H4 (cell line): Measurements from ENCODE around the gene RANBP17. TPM values are rescaled to one million over a fixed set of nuclear protein-coding genes. Genes with fewer than 3 reads are reported as not detected.

Source experiments
- DNase-seq: peaks from one replicate; pipeline ENCODE4 v3.0.0-alpha.2; 2015; ENCODE audit warnings: low spot score
- total RNA-seq: library from RNA; depleted of rRNA; stranded (reverse); fragments of >200 nt; shearing (Covaris generic); gene quantifications from 2 replicates; pipeline ENCODE4 v1.2.3, GENCODE V29; 2014; rRNA removed

RANBP17 gene
- total RNA-seq, 1 experiment from 2014 or later, result not detected

GRCh38 chr5:171316258-171317121 lies 454.7 kb downstream of the RANBP17 start:
- DNase-seq, result no peak

- DNase-seq, result no peak
Measured at GRCh38 chr5:171317230-171317629, 455.4 kb downstream of the RANBP17 start.

- no peak for DNase-seq
Measured at GRCh38 chr5:171318026-171318425, 456.2 kb downstream of the RANBP17 start.

GRCh38 chr5:171321447-171321846 lies 459.6 kb downstream of the RANBP17 start:
- no peak for DNase-seq

- no peak for DNase-seq
Measured at GRCh38 chr5:171322527-171322926, 460.7 kb downstream of the RANBP17 start.

GRCh38 chr5:171323007-171323406 lies 461.2 kb downstream of the RANBP17 start:
- DNase-seq, result no peak

- no peak for DNase-seq
Measured at GRCh38 chr5:171323806-171324632, 462.2 kb downstream of the RANBP17 start.

GRCh38 chr5:171330021-171330420 lies 468.2 kb downstream of the RANBP17 start:
- DNase-seq, result no peak

- no peak for DNase-seq
Measured at GRCh38 chr5:171335616-171336015, 473.8 kb downstream of the RANBP17 start.

- peak; percentile 39 for DNase-seq
Measured at GRCh38 chr5:171336521-171337209, 474.8 kb downstream of the RANBP17 start.

GRCh38 chr5:171337210-171337569 lies 475.4 kb downstream of the RANBP17 start:
- DNase-seq, result no peak

- no peak for DNase-seq
Measured at GRCh38 chr5:171340042-171340441, 478.2 kb downstream of the RANBP17 start.

- DNase-seq, result no peak
Measured at GRCh38 chr5:171340491-171340890, 478.7 kb downstream of the RANBP17 start.

GRCh38 chr5:171342362-171343111 lies 480.7 kb downstream of the RANBP17 start:
- peak; percentile 51 for DNase-seq

- no peak for DNase-seq
Measured at GRCh38 chr5:171344936-171345608, 483.3 kb downstream of the RANBP17 start.

Other genes starting within 250 kb of the RANBP17 start
- gene GABRP, start 78.3 kb upstream of the RANBP17 start, total RNA-seq, result not detected in 2 replicates